Measurements from ENCODE around the gene CCDC106. TPM values are rescaled to one million over a fixed set of nuclear protein-coding genes. Genes with fewer than 3 reads are reported as not detected.

CCDC106 gene
- total RNA-seq, 1 donor from 2014 or later: 18.9 TPM

GRCh38 chr19:55677572-55678028 is 29.6 kb downstream of the CCDC106 start:
- Mint-ChIP-seq H3K4me3 (peak overlapping the region; percentile 95), H3K27me3 (ENCODE audit: low read depth) (peaks cover 6% of the 10 kb centered on the region), H3K27ac (ENCODE audit: unreplicated experiment) (no peak overlapping the region), H3K36me3 (ENCODE audit: low read depth) (peaks cover 7% of the 10 kb centered on the region), H3K9me3 (no peaks in the 10 kb centered on the region), H3K4me1 (peaks cover 36% of the 10 kb centered on the region)
- DNase-seq (ENCODE audit: low read depth, low spot score): no peak
- TF ChIP-seq CTCF (conservative IDR thresholded peaks at IDR 0.05): no peak

- peak overlapping the region; percentile 95 for H3K4me3 Mint-ChIP-seq
- peaks cover 36% of the 10 kb centered on the region for H3K4me1 Mint-ChIP-seq
- peaks cover 7% of the 10 kb centered on the region for H3K36me3 Mint-ChIP-seq (ENCODE audit: low read depth)
- H3K27ac Mint-ChIP-seq (ENCODE audit: unreplicated experiment): no peak overlapping the region
- H3K27me3 Mint-ChIP-seq (ENCODE audit: low read depth): peaks cover 6% of the 10 kb centered on the region
- H3K9me3 Mint-ChIP-seq: no peaks in the 10 kb centered on the region
- TF ChIP-seq CTCF (conservative IDR thresholded peaks at IDR 0.05): no peak
- no peak for DNase-seq (ENCODE audit: low read depth, low spot score)
Measured at GRCh38 chr19:55678121-55678671, 30.2 kb downstream of the CCDC106 start.

GRCh38 chr19:55679343-55680257 is 31.6 kb downstream of the CCDC106 start:
- TF ChIP-seq CTCF (conservative IDR thresholded peaks at IDR 0.05): no peak
- Mint-ChIP-seq H3K9me3 (no peaks in the 10 kb centered on the region), H3K4me3 (peak overlapping the region; percentile 62), H3K27ac (ENCODE audit: unreplicated experiment) (no peak overlapping the region), H3K36me3 (ENCODE audit: low read depth) (peaks cover 4% of the 10 kb centered on the region), H3K27me3 (ENCODE audit: low read depth) (peaks cover 6% of the 10 kb centered on the region), H3K4me1 (peaks cover 25% of the 10 kb centered on the region)
- no peak for DNase-seq (ENCODE audit: low read depth, low spot score)

GRCh38 chr19:55680339-55681130 is 32.5 kb downstream of the CCDC106 start:
- Mint-ChIP-seq H3K27me3 (ENCODE audit: low read depth) (peaks cover 3% of the 10 kb centered on the region), H3K4me1 (peaks cover 22% of the 10 kb centered on the region), H3K9me3 (no peaks in the 10 kb centered on the region), H3K4me3 (peak overlapping the region; percentile 67), H3K36me3 (ENCODE audit: low read depth) (peaks cover 2% of the 10 kb centered on the region), H3K27ac (ENCODE audit: unreplicated experiment) (no peak overlapping the region)
- TF ChIP-seq CTCF (conservative IDR thresholded peaks at IDR 0.05): no peak
- DNase-seq (ENCODE audit: low read depth, low spot score): no peak

Measured in neural crest cell (in vitro differentiated cells).